ENCODE results near the gene HOXA11. TPM values are rescaled to one million over a fixed set of nuclear protein-coding genes. Genes with fewer than 3 reads are reported as not detected.
A peak's percentile ranks its signal among the peaks of the same experiment; 100 is the strongest.

Gene HOXA11
- polyA plus RNA-seq, 1 of the 3 experiments (the other 2 are of a cell fraction): not detected

DNA sequence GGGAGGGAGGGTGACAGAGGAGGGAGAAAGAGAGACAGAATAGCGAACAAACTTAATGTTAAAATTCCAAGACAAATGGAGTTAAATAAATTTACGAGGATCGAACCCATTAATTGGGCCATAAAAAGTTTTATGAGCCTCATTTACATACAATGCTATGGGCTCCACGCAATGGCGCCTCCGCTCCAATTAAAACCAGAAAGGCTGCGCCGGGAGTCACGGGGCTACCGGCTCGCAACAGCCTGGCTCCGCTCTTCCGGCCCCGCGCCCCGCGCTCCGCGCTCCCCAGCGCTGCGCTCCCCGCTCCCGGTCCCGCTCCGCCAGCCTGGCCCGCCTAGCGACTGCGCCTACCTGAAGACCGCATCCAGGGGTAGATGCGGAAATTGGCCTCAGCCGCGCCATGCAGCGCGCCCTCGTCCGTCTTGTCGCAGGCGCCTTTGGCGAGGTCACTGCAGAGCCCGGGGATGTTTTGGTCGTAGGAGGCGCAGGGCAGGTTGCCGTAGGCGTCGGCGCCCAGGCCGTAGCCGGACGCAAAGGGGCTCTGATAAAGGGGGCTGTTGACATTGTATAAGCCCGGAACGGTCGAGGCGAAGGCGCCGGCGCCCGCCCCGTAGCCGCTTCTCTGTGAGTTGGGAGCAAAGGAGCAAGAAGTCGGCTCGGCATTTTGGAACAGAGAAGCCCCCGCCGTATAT lies 29.1 kb downstream of the HOXA11 start (continued):
- no peak for TF ChIP-seq MEF2A (IDR thresholded peaks at IDR 0.05; ENCODE audit: borderline replicate concordance, low read depth)

DNA sequence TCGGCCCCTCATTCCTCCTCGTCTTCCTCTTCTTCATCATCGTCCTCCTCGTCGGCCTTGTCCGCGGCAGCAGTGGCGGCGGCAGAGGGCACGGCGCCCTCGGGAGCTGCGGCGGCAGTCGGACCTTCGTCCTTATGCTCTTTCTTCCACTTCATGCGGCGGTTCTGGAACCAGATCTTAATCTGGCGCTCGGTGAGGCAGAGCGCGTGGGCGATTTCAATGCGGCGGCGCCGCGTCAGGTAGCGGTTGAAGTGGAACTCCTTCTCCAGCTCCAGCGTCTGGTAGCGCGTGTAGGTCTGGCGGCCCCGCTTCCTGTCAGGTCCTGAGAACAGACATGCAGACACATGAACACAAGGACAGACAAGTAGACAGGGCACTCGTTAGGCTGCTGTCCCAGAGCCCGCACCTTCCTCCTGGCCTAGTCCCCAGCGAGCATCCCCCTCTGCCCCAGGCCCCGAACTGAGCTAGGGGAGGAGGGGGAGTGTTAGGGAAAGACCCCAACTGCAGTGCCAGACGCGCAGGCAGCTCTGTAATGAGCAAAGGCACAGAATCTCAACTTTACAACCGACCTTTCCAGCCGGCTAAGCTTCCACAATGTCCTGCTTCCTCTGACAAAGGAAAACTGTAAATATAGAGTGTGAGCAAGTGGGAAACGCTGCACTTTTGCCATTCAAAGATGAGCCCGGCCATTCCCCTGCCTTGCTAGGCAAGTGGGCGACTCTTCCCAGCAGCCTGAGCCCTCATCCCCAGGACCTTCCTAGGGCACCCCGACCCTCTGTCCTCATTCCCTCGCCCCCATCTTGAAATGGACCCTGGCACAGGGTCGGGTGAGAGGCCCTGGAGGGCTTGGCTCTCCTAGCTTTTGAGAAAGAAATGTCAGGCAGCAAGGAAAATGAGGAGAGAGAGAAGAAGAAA lies 29.9 kb downstream of the HOXA11 start:
- H3K27me3 ChIP-seq (ENCODE audit: insufficient read depth): peaks cover 100% of the 10 kb centered on the region
- H3K9ac ChIP-seq: no peak overlapping the region
- H4K20me1 ChIP-seq (ENCODE audit: insufficient read depth): peaks cover 6% of the 10 kb centered on the region; the same call in 1 of the 2 replicates
- no peak overlapping the region for H3K27ac ChIP-seq (ENCODE audit: low read depth in 2 of 2, low read length in 1 of 2)
- CTCF ChIA-PET: interaction anchor here (0.6 to 11.7 kb wide), 13 partner anchors 7 to 790 kb away, joined by 3 to 270 read pairs (median 3); partner anchors contain the start of genes HOXA3, HOXA5 and HOXA6
- H3K4me3 ChIP-seq (ENCODE audit: low read depth in 2 of 2, low read length in 1 of 2): 0 out of 4 replicates have a peak overlapping the region, but pooled peaks of 1 of the 2 experiments have one; percentile 3
- H3K4me1 ChIP-seq (ENCODE audit: control insufficient read depth in 1 of 2, insufficient read depth in 2 of 2, low read depth in 1 of 2, low read length in 1 of 2): peaks cover 0 to 9% of the 10 kb centered on the region in 2 experiments; a peak in 1 of 4 replicates
- DNase-seq: no peak
- H3K9me3 ChIP-seq: no peaks in the 10 kb centered on the region
- no peaks in the 10 kb centered on the region for H3K79me2 ChIP-seq (ENCODE audit: insufficient read depth)
- no peaks in the 10 kb centered on the region for H3K36me3 ChIP-seq (replicated peaks in 1 of 2; ENCODE audit: control insufficient read depth in 1 of 2, insufficient read depth in 2 of 2, low read length in 1 of 2)
- no peaks in the 10 kb centered on the region for H3K9me2 ChIP-seq
- H2AFZ ChIP-seq (ENCODE audit: low read depth): no peak overlapping the region
- no peaks in the 10 kb centered on the region for H3F3A ChIP-seq (replicated peaks; ENCODE audit: insufficient read depth)
- no peak overlapping the region for H3K4me2 ChIP-seq
- WGBS (ENCODE audit: low lambda C conversion rate): 16% methylated on average over 47 of the region's 48 CpGs
- TF ChIP-seq, protein P1, sequence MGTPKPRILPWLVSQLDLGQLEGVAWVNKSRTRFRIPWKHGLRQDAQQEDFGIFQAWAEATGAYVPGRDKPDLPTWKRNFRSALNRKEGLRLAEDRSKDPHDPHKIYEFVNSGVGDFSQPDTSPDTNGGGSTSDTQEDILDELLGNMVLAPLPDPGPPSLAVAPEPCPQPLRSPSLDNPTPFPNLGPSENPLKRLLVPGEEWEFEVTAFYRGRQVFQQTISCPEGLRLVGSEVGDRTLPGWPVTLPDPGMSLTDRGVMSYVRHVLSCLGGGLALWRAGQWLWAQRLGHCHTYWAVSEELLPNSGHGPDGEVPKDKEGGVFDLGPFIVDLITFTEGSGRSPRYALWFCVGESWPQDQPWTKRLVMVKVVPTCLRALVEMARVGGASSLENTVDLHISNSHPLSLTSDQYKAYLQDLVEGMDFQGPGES (IDR thresholded peaks at IDR 0.05; ENCODE audit: low read depth, low read length): no peak
- TF ChIP-seq EZH2phosphoT487 (IDR thresholded peaks at IDR 0.05; ENCODE audit: borderline replicate concordance, low read depth): peak; percentile 80; the same call in 1 of the 2 replicates
- TF ChIP-seq, protein P2, sequence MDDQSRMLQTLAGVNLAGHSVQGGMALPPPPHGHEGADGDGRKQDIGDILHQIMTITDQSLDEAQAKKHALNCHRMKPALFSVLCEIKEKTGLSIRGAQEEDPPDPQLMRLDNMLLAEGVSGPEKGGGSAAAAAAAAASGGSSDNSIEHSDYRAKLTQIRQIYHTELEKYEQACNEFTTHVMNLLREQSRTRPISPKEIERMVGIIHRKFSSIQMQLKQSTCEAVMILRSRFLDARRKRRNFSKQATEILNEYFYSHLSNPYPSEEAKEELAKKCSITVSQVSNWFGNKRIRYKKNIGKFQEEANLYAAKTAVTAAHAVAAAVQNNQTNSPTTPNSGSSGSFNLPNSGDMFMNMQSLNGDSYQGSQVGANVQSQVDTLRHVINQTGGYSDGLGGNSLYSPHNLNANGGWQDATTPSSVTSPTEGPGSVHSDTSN (IDR thresholded peaks at IDR 0.05): no peak
- POLR2A ChIA-PET: no interaction called here

DNA sequence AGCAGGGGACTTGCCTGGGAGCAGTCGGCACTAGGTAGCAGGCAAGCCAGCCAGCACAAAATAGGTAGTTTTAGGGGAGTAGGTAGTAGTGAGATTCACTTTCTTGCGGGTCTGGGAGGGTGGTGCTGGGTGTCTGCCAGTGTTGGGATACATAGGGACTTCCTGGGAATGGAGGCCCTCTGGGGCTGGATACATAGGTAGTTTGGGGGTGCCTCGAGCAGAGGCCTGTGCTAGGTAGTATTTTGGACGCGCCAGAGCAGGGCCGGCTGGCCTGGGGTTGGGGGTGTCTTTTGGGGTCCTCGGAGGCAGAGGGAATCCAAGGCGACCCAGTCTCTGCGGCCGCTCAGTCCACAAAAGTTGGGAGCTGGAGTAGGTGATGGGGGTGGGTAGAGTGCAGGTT lies 30.7 kb downstream of the HOXA11 start:
- peaks cover 100% of the 10 kb centered on the region for H3K27me3 ChIP-seq (ENCODE audit: insufficient read depth)
- no peaks in the 10 kb centered on the region for H3F3A ChIP-seq (replicated peaks; ENCODE audit: insufficient read depth)
- H3K4me3 ChIP-seq (ENCODE audit: low read depth in 2 of 2, low read length in 1 of 2): no peak overlapping the region
- H2AFZ ChIP-seq (ENCODE audit: low read depth): no peak overlapping the region
- H3K4me1 ChIP-seq (ENCODE audit: control insufficient read depth in 1 of 2, insufficient read depth in 2 of 2, low read depth in 1 of 2, low read length in 1 of 2): peaks cover 0 to 9% of the 10 kb centered on the region in 2 experiments; a peak in 1 of 4 replicates
- H4K20me1 ChIP-seq (ENCODE audit: insufficient read depth): peaks cover 6% of the 10 kb centered on the region; the same call in 1 of the 2 replicates
- POLR2A ChIA-PET: no interaction called here
- CTCF ChIA-PET: interaction anchor here (0.6 to 11.7 kb wide), 8 partner anchors 6 to 785 kb away, joined by 3 to 270 read pairs (median 4); partner anchors contain the start of genes HOXA3, HOXA5 and HOXA6
- H3K9me3 ChIP-seq: no peaks in the 10 kb centered on the region
- H3K36me3 ChIP-seq (replicated peaks in 1 of 2; ENCODE audit: control insufficient read depth in 1 of 2, insufficient read depth in 2 of 2, low read length in 1 of 2): no peaks in the 10 kb centered on the region
- no peaks in the 10 kb centered on the region for H3K9me2 ChIP-seq
- no peak for DNase-seq
- WGBS (ENCODE audit: low lambda C conversion rate): 19% methylated on average over 10 of the region's 10 CpGs
- no peaks in the 10 kb centered on the region for H3K79me2 ChIP-seq (ENCODE audit: insufficient read depth)
- no peak overlapping the region for H3K9ac ChIP-seq
- no peak overlapping the region for H3K27ac ChIP-seq (ENCODE audit: low read depth in 2 of 2, low read length in 1 of 2)
- H3K4me2 ChIP-seq: no peak overlapping the region
- TF ChIP-seq, protein P3, sequence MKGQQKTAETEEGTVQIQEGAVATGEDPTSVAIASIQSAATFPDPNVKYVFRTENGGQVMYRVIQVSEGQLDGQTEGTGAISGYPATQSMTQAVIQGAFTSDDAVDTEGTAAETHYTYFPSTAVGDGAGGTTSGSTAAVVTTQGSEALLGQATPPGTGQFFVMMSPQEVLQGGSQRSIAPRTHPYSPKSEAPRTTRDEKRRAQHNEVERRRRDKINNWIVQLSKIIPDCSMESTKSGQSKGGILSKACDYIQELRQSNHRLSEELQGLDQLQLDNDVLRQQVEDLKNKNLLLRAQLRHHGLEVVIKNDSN (IDR thresholded peaks at IDR 0.05; ENCODE audit: borderline replicate concordance, low read depth): no peak
- TF ChIP-seq, protein P4, sequence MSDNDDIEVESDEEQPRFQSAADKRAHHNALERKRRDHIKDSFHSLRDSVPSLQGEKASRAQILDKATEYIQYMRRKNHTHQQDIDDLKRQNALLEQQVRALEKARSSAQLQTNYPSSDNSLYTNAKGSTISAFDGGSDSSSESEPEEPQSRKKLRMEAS (IDR thresholded peaks at IDR 0.05; ENCODE audit: low read depth): no peak
- TF ChIP-seq TCF12 (IDR thresholded peaks at IDR 0.05) (no peak), YY1 (IDR thresholded peaks at IDR 0.05; ENCODE audit: low read depth) (no peak), CHD2 (IDR thresholded peaks at IDR 0.05; ENCODE audit: low read length, partially characterized antibody) (no peak), RFX5 (IDR thresholded peaks at IDR 0.05; ENCODE audit: low read length) (no peak), RAD21 (IDR thresholded peaks at IDR 0.05; ENCODE audit: low read length) (no peak), MXI1 (IDR thresholded peaks at IDR 0.05; ENCODE audit: low read depth, low read length) (no peak), EZH2phosphoT487 (IDR thresholded peaks at IDR 0.05; ENCODE audit: borderline replicate concordance, low read depth) (no peak), FOXJ3 (CRISPR knock-in tag; IDR thresholded peaks at IDR 0.05) (no peak), RCOR1 (IDR thresholded peaks at IDR 0.05; ENCODE audit: low read length) (no peak), TEAD4 (IDR thresholded peaks at IDR 0.05; ENCODE audit: borderline replicate concordance, insufficient read depth) (no peak), JUND (IDR thresholded peaks at IDR 0.05) (no peak), SIN3A (IDR thresholded peaks at IDR 0.05; ENCODE audit: borderline replicate concordance, low read depth, low read length) (no peak), ELF1 (IDR thresholded peaks at IDR 0.05) (no peak)
- TF ChIP-seq, protein P2 (IDR thresholded peaks at IDR 0.05): no peak
